CD14-positive monocyte (primary cell): ENCODE results near the gene UNKL. TPM values are rescaled to one million over a fixed set of nuclear protein-coding genes. Genes with fewer than 3 reads are reported as not detected.

ENCODE experiments used
- DNase-seq, 3 donors: peaks; one replicate each; pipeline ENCODE4 v3.0.0-alpha.2; 2011 to 2022
- H2AFZ ChIP-seq: 2 replicates; pipeline ENCODE4 v1.6.0; 2012; ENCODE audit warnings: mild to moderate bottlenecking, low read depth, low read length, inconsistent platforms; ENCODE audit not compliant: insufficient read depth, poor library complexity, severe bottlenecking
- H3K27ac ChIP-seq, 2 donors: 1 replicate in 1 of 2; 2 replicates in 1 of 2; pipeline ENCODE4 v1.5.1; 2012 to 2013; ENCODE audit warnings: low read length in 2 of 2, control low read depth in 1 of 2, inconsistent platforms in 1 of 2, low read depth in 1 of 2, mild to moderate bottlenecking in 1 of 2
- H3K27me3 ChIP-seq, 2 donors: one replicate each; pipeline versions ENCODE4 v1.6.0 to v1.6.1; 2011 to 2013; ENCODE audit warnings: low read length in 2 of 2; ENCODE audit not compliant: control insufficient read depth in 2 of 2, insufficient read depth in 2 of 2
- H3K36me3 ChIP-seq, 2 donors: replicated peaks in 1 of 2; 1 replicate in 1 of 2; 2 replicates in 1 of 2; pipeline versions ENCODE4 v1.5.1 to v1.6.1; 2012 to 2013; ENCODE audit warnings: low read length in 2 of 2, control low read depth in 1 of 2, inconsistent platforms in 1 of 2, mild to moderate bottlenecking in 1 of 2; ENCODE audit not compliant: insufficient read depth in 2 of 2, control insufficient read depth in 1 of 2
- H3K4me1 ChIP-seq, 2 donors: 1 replicate in 1 of 2; 2 replicates in 1 of 2; pipeline versions ENCODE4 v1.5.1 to v1.6.1; 2012 to 2013; ENCODE audit warnings: low read length in 2 of 2, control low read depth in 1 of 2, inconsistent platforms in 1 of 2, mild to moderate bottlenecking in 1 of 2, moderate library complexity in 1 of 2; ENCODE audit not compliant: insufficient read depth in 2 of 2, control insufficient read depth in 1 of 2
- H3K4me2 ChIP-seq: replicated peaks from 2 replicates; pipeline ENCODE3; 2012; ENCODE audit warnings: low read length, moderate library complexity, mild to moderate bottlenecking; ENCODE audit not compliant: poor library complexity, severe bottlenecking; ENCODE audit errors: extremely low read depth
- H3K4me3 ChIP-seq, 3 experiments: fragments of 200-600 bp in 1 of 3; sonication (generic) in 1 of 3; replicated peaks in 1 of 3; 1 replicate in 2 of 3; 2 replicates in 1 of 3; pipeline ENCODE4 v1.5.1; 2011 to 2013; ENCODE audit warnings: low read length in 3 of 3, mild to moderate bottlenecking in 3 of 3, control low read depth in 2 of 3, low read depth in 2 of 3, inconsistent platforms in 1 of 3, moderate library complexity in 1 of 3
- H3K79me2 ChIP-seq: 2 replicates; pipeline ENCODE4 v1.6.0; 2012; ENCODE audit warnings: mild to moderate bottlenecking, control low read depth, inconsistent platforms, low read length, moderate library complexity; ENCODE audit not compliant: insufficient read depth
- H3K9ac ChIP-seq: 2 replicates; pipeline ENCODE4 v1.6.0; 2017; ENCODE audit warnings: low read length, mild to moderate bottlenecking; ENCODE audit not compliant: insufficient read depth, poor library complexity, severe bottlenecking
- H3K9me3 ChIP-seq, 2 donors: replicated peaks in 1 of 2; 1 replicate in 1 of 2; 2 replicates in 1 of 2; pipeline versions ENCODE4 v1.5.1 to v1.6.1; 2012 to 2013; ENCODE audit warnings: low read length in 2 of 2, control low read depth in 1 of 2; ENCODE audit not compliant: control insufficient read depth in 1 of 2, insufficient read depth in 1 of 2
- H4K20me1 ChIP-seq: 2 replicates; pipeline ENCODE4 v1.6.0; 2012; ENCODE audit warnings: mild to moderate bottlenecking, low read length, control low read depth, moderate library complexity; ENCODE audit not compliant: insufficient read depth
- H3K27ac Mint-ChIP-seq, 7 donors: one replicate each; pipeline ENCODE4 v1.8.0; 2020; ENCODE audit warnings: mild to moderate bottlenecking in 7 of 7, mixed read lengths in 7 of 7, moderate library complexity in 6 of 7, inconsistent platforms in 2 of 7
- H3K27me3 Mint-ChIP-seq, 3 donors: one replicate each; pipeline ENCODE4 v1.8.0; 2021 to 2022; ENCODE audit warnings: low read depth in 3 of 3, mild to moderate bottlenecking in 3 of 3, mixed read lengths in 3 of 3, moderate library complexity in 3 of 3, inconsistent platforms in 1 of 3
- H3K36me3 Mint-ChIP-seq, 2 donors: one replicate each; pipeline ENCODE4 v1.8.0; 2020; ENCODE audit warnings: mixed read lengths in 2 of 2, inconsistent platforms in 1 of 2, mild to moderate bottlenecking in 1 of 2
- H3K4me1 Mint-ChIP-seq: one replicate; pipeline ENCODE4 v1.8.0; 2020; ENCODE audit warnings: mild to moderate bottlenecking, mixed read lengths
- H3K4me3 Mint-ChIP-seq, 2 donors: one replicate each; pipeline ENCODE4 v1.8.0; 2020; ENCODE audit warnings: mild to moderate bottlenecking in 2 of 2, mixed read lengths in 2 of 2, moderate library complexity in 1 of 2
- H3K9me3 Mint-ChIP-seq, 7 donors: one replicate each; pipeline ENCODE4 v1.8.0; 2020 to 2022; ENCODE audit warnings: mixed read lengths in 7 of 7, mild to moderate bottlenecking in 6 of 7, moderate library complexity in 6 of 7, inconsistent platforms in 2 of 7
- WGBS: methylation state at CpG from one replicate; pipeline ENCODE4 v1.1.5; 2013; ENCODE audit warnings: missing lambda C conversion rate; ENCODE audit not compliant: insufficient coverage; 5-methylcytosine and 5-hydroxymethylcytosine counted together
- intact Hi-C, 2 donors: fragments of 100-400 bp; cut with micrococcal nuclease; formaldehyde crosslinking; loops; one replicate each; pipeline versions ENCODE4 v1.15.0 to v1.15.1; 2023
- polyA plus RNA-seq, 3 donors: library from polyadenylated mRNA; depleted of rRNA in 1 of 3; unstranded in 2 of 3; stranded (reverse) in 1 of 3; fragments of 300-500 nt in 2 of 3; fragments of >200 nt in 1 of 3; fragmentation: Illumina TruSeq in 2 of 3; gene quantifications; 1 replicate in 2 of 3; 2 replicates in 1 of 3; pipeline ENCODE4 v1.2.3, GENCODE V29; 2012 to 2021
- TF ChIP-seq, protein P1 (sequence below): fragments of 200-600 bp; IDR thresholded peaks from one replicate; pipeline ENCODE4 v1.8.0; 2022; ENCODE audit warnings: antibody characterized with exemption, mild to moderate bottlenecking

Gene UNKL
- polyA plus RNA-seq, 3 donors: 1.2 to 19.9 (median 2.2) TPM

DNA sequence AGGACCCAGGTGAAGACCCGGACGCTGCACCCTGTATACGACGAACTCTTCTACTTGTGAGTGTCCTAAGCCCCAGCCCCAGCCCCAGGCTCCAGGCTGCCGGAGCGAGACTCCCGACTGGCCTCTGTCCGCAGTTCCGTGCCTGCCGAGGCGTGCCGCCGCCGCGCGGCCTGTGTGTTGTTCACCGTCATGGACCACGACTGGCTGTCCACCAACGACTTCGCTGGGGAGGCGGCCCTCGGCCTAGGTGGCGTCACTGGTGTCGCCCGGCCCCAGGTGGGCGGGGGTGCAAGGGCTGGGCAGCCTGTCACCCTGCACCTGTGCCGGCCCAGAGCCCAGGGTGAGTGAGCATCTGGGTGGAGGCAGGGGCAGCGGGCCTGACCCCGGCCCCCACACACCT lies 66.5 kb downstream of the UNKL start:
- Mint-ChIP-seq H3K36me3 (peaks cover 11 to 28% of the 10 kb centered on the region in 2 donors), H3K4me1 (peaks cover 25% of the 10 kb centered on the region), H3K27ac (no peak overlapping the region), H3K27me3 (peaks cover 0 to 2% (median 2%) of the 10 kb centered on the region in 3 donors), H3K4me3 (no peak overlapping the region), H3K9me3 (peaks cover 0 to 3% (median 0%) of the 10 kb centered on the region in 7 donors)
- no peaks in the 10 kb centered on the region for H3K9me3 ChIP-seq
- peaks cover 25% of the 10 kb centered on the region for H3K79me2 ChIP-seq
- TF ChIP-seq, protein P1, sequence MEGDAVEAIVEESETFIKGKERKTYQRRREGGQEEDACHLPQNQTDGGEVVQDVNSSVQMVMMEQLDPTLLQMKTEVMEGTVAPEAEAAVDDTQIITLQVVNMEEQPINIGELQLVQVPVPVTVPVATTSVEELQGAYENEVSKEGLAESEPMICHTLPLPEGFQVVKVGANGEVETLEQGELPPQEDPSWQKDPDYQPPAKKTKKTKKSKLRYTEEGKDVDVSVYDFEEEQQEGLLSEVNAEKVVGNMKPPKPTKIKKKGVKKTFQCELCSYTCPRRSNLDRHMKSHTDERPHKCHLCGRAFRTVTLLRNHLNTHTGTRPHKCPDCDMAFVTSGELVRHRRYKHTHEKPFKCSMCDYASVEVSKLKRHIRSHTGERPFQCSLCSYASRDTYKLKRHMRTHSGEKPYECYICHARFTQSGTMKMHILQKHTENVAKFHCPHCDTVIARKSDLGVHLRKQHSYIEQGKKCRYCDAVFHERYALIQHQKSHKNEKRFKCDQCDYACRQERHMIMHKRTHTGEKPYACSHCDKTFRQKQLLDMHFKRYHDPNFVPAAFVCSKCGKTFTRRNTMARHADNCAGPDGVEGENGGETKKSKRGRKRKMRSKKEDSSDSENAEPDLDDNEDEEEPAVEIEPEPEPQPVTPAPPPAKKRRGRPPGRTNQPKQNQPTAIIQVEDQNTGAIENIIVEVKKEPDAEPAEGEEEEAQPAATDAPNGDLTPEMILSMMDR: no peak
- no peak overlapping the region for H2AFZ ChIP-seq
- no peaks in the 10 kb centered on the region for H3K27me3 ChIP-seq
- peaks cover 18% of the 10 kb centered on the region in 2 donors for H3K36me3 ChIP-seq
- no peak overlapping the region for H3K27ac ChIP-seq
- H3K4me1 ChIP-seq: peaks cover 22 to 27% of the 10 kb centered on the region in 2 donors
- H3K4me3 ChIP-seq: no peak overlapping the region
- DNase-seq: no peak
- intact Hi-C loops: loop anchor here in 1 of 2 donors (5.0 kb wide), 1 partner anchor 36 kb away; no protein-coding TSS in a partner anchor
- H3K4me2 ChIP-seq: no peak overlapping the region
- 92% methylated on average over 29 of the region's 29 CpGs for WGBS
- H4K20me1 ChIP-seq: peaks cover 22% of the 10 kb centered on the region
- H3K9ac ChIP-seq: no peak overlapping the region

DNA sequence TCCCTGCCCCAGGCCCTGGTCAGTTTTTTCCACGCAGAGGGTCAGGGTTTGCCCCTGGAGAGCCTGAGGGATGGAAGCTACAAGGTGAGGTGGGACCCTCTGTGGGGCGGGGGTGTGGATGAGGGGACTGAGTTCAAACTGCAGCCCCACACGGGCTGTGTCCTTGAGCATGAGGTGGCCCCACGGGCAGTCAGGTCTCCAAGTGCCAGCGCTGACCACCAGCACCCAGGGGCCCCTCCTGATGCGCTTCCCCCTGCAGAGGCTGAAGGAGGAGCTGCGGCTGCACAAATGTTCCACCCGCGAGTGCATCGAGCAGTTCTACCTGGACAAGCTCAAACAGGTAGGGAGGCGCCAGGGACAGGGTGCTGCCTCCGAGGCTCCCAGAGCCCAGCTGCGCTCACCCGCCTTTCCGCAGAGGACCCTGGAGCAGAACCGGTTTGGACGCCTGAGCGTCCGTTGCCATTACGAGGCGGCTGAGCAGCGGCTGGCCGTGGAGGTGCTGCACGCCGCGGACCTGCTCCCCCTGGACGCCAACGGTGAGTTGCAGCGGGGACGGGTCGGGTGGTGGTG lies 67.1 kb downstream of the UNKL start:
- Histone ChIP-seq H3K79me2 (peaks cover 19% of the 10 kb centered on the region), H3K9ac (no peak overlapping the region), H4K20me1 (peaks cover 16% of the 10 kb centered on the region), H3K4me2 (no peak overlapping the region), H3K27me3 (no peaks in the 10 kb centered on the region), H3K9me3 (no peaks in the 10 kb centered on the region), H3K4me3 (no peak overlapping the region), H3K36me3 (peaks cover 18% of the 10 kb centered on the region in 2 donors), H2AFZ (no peak overlapping the region), H3K27ac (no peak overlapping the region), H3K4me1 (peaks cover 20 to 27% of the 10 kb centered on the region in 2 donors)
- TF ChIP-seq, protein P1: no peak
- intact Hi-C loops: loop anchor here in 1 of 2 donors (5.0 kb wide), 1 partner anchor 35 kb away; no protein-coding TSS in a partner anchor
- Mint-ChIP-seq H3K4me1 (peaks cover 23% of the 10 kb centered on the region), H3K36me3 (peaks cover 11 to 28% of the 10 kb centered on the region in 2 donors), H3K27me3 (peaks cover 0 to 2% (median 2%) of the 10 kb centered on the region in 3 donors), H3K9me3 (peaks cover 0 to 3% (median 0%) of the 10 kb centered on the region in 7 donors), H3K27ac (no peak overlapping the region), H3K4me3 (no peak overlapping the region)
- DNase-seq: no peak
- 96% methylated on average over 21 of the region's 31 CpGs for WGBS
